ENCODE data around the gene KIF1A.

The KIF1A gene

GRCh38 chr2:240857039-240858008 lies 37.3 kb upstream of the KIF1A start:
- TF ChIP-seq SIN3A (IDR thresholded peaks at IDR 0.05; ENCODE audit: borderline replicate concordance, insufficient read depth, low read length) = no peak
- TF ChIP-seq REST (IDR thresholded peaks at IDR 0.05; ENCODE audit: insufficient read depth in 1 of 2, low read depth in 2 of 2, low read length in 2 of 2) = no peak
- no peak for TF ChIP-seq TAF1 (IDR thresholded peaks at IDR 0.05; ENCODE audit: borderline replicate concordance, insufficient read depth, low read length)
- TF ChIP-seq FOXP2 (optimal IDR thresholded peaks at IDR 0.05; ENCODE audit: borderline replicate concordance, extremely low read depth, extremely low read length, insufficient read depth) = no peak
- TF ChIP-seq POLR2AphosphoS5 (IDR thresholded peaks at IDR 0.05; ENCODE audit: low read depth, low read length) = no peak

- no peak for TF ChIP-seq REST (IDR thresholded peaks at IDR 0.05; ENCODE audit: insufficient read depth in 1 of 2, low read depth in 2 of 2, low read length in 2 of 2)
- TF ChIP-seq TAF1 (IDR thresholded peaks at IDR 0.05; ENCODE audit: borderline replicate concordance, insufficient read depth, low read length) = no peak
- no peak for TF ChIP-seq SIN3A (IDR thresholded peaks at IDR 0.05; ENCODE audit: borderline replicate concordance, insufficient read depth, low read length)
- TF ChIP-seq FOXP2 (optimal IDR thresholded peaks at IDR 0.05; ENCODE audit: borderline replicate concordance, extremely low read depth, extremely low read length, insufficient read depth) = no peak
- no peak for TF ChIP-seq POLR2AphosphoS5 (IDR thresholded peaks at IDR 0.05; ENCODE audit: low read depth, low read length)
These were observed 36.3 kb upstream of the KIF1A start for GRCh38 chr2:240856151-240856980.

GRCh38 chr2:240855670-240856069 lies 35.7 kb upstream of the KIF1A start:
- TF ChIP-seq FOXP2 (optimal IDR thresholded peaks at IDR 0.05; ENCODE audit: borderline replicate concordance, extremely low read depth, extremely low read length, insufficient read depth) (no peak), REST (IDR thresholded peaks at IDR 0.05; ENCODE audit: insufficient read depth in 1 of 2, low read depth in 2 of 2, low read length in 2 of 2) (no peak), POLR2AphosphoS5 (IDR thresholded peaks at IDR 0.05; ENCODE audit: low read depth, low read length) (no peak), TAF1 (IDR thresholded peaks at IDR 0.05; ENCODE audit: borderline replicate concordance, insufficient read depth, low read length) (no peak), SIN3A (IDR thresholded peaks at IDR 0.05; ENCODE audit: borderline replicate concordance, insufficient read depth, low read length) (no peak)

- no peak for TF ChIP-seq SIN3A (IDR thresholded peaks at IDR 0.05; ENCODE audit: borderline replicate concordance, insufficient read depth, low read length)
- TF ChIP-seq REST (IDR thresholded peaks at IDR 0.05; ENCODE audit: insufficient read depth in 1 of 2, low read depth in 2 of 2, low read length in 2 of 2) = no peak
- no peak for TF ChIP-seq FOXP2 (optimal IDR thresholded peaks at IDR 0.05; ENCODE audit: borderline replicate concordance, extremely low read depth, extremely low read length, insufficient read depth)
- TF ChIP-seq TAF1 (IDR thresholded peaks at IDR 0.05; ENCODE audit: borderline replicate concordance, insufficient read depth, low read length) = no peak
- TF ChIP-seq POLR2AphosphoS5 (IDR thresholded peaks at IDR 0.05; ENCODE audit: low read depth, low read length) = no peak
These were observed 32.8 kb upstream of the KIF1A start for GRCh38 chr2:240852671-240853314.
